Subcutaneous adipose tissue (tissue), 4 donors: ENCODE measurements around the gene TCP11. TPM values are rescaled to one million over a fixed set of nuclear protein-coding genes. Genes with fewer than 3 reads are reported as not detected.

ENCODE experiments used
- total RNA-seq, 4 donors: library from RNA; depleted of rRNA; stranded (reverse); fragments of >200 nt; gene quantifications; one replicate each; pipeline ENCODE4 v1.1.0, GENCODE V29; 2016
- TF ChIP-seq, protein P1 (sequence below): fragments of 450-650 bp; IDR thresholded peaks from one replicate; pipeline ENCODE4 v1.5.1; 2016; ENCODE audit warnings: low read depth, mild to moderate bottlenecking, control low read depth, antibody characterized with exemption, moderate library complexity

The TCP11 gene
- total RNA-seq, 4 donors from 2014 or later: not detected

DNA sequence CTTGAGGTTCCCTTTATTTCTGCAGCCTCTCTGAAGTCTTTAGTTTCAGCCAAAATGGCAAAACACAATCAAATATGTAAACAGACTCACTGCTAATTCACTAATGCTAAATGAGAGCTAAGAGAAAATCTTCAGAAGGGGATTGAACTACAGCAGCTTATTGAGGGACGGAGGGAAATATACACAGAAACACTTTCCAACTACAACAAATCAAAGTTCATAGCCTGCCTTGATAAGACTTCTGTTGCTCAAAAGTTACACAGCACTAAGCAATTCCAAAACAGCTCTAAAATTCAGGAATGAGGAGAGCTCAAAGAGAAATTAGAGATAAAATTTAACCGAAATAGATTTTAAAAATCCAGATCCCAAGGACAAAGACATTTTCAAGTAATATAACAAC, 1.7 kb downstream of the TCP11 start:
- TF ChIP-seq, protein P1, sequence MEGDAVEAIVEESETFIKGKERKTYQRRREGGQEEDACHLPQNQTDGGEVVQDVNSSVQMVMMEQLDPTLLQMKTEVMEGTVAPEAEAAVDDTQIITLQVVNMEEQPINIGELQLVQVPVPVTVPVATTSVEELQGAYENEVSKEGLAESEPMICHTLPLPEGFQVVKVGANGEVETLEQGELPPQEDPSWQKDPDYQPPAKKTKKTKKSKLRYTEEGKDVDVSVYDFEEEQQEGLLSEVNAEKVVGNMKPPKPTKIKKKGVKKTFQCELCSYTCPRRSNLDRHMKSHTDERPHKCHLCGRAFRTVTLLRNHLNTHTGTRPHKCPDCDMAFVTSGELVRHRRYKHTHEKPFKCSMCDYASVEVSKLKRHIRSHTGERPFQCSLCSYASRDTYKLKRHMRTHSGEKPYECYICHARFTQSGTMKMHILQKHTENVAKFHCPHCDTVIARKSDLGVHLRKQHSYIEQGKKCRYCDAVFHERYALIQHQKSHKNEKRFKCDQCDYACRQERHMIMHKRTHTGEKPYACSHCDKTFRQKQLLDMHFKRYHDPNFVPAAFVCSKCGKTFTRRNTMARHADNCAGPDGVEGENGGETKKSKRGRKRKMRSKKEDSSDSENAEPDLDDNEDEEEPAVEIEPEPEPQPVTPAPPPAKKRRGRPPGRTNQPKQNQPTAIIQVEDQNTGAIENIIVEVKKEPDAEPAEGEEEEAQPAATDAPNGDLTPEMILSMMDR: no peak

DNA sequence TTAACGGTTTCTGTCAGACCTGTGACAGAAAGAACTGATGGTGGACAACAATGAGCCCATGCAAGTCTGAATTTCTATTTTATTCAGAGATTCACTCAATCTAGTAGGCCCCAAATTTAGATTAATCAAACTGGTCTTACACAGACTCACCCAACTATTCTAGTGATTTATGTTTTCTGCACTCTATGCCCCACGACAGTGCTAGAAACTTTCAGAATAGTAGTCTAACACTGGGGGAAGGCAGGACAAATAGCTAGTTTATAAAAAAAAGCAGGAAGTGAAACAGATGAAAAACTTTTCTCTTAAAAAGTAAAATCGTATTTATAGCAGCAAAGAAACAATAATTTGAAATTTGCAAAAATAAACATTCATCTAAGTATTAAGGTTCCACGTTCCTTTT, 5.0 kb downstream of the TCP11 start:
- TF ChIP-seq, protein P1: no peak

DNA sequence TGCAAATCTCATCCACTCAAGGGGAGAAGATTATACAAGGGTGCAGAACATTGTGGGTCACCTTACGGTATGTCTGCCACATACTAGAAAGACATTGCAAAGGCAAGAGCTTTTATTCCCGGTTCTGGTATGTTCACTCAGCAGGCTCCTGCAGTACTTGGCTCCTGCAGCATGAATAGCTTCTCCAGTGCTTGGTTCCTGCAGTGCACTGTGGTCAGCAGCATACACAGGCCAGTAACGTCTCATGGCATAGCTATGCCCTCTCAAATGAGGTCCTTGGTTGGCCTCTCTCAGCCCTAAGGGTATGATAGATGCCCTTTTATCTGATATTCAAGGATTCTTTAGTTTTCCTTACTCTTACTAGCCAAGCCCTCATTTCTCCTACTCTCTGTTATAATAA, 12.6 kb downstream of the TCP11 start:
- TF ChIP-seq, protein P1: no peak

DNA sequence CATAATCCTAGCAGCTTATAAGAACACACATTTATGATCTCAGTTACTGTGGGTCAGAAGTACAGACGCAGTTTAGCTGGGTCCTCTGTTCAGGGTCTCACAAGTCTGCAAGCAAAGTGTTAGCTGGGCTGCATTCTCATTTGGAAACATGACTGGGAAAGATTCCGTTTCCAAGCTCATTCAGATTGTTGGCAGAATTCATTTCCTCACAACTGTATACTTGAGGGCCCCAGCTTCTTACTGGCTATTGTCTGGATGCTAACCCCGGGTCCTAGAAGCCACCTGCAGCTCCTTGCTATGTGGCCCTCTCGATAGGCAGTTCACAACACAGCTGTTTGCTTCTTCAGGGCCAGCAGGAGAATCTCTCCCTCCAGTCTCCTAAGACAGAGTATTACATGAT, 13.1 kb downstream of the TCP11 start:
- TF ChIP-seq, protein P1: no peak

DNA sequence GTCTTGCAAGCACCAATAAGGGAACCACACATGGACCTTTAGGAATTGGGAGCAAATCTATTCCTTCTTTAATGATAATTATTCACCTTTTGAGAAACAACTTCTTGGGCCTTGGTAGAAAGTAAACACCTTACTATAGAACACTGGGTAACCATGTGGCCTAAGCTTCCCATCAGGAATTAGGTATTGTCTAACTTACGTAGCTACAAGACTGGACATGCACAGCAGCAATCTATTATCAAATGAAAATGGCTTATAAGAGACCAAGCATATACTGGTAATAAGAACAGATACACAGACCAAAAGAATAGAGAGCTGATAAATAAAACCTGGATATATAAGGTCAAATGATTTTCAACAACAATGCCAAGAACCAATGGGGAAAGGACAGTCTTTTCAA, 16.8 kb downstream of the TCP11 start:
- TF ChIP-seq, protein P1: no peak

DNA sequence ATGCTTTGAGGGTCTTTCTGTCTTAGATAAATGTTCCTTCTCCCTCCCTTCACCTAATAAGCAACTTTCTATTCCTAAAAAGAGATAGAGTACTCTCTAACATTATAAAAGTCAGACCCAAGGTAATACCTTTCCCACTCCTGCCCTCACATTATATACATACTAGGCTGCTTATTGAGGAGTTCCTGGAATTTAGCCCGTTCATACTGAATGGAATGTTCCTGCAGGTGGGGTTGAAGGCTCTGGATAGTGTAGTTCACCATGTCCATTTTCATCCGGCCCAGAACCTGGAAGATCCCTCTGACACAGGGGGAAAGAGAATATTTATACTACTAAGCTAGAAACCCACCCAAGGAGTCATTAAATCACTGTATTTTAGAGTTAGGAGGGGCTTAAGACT, 20.4 kb downstream of the TCP11 start:
- TF ChIP-seq, protein P1: no peak

DNA sequence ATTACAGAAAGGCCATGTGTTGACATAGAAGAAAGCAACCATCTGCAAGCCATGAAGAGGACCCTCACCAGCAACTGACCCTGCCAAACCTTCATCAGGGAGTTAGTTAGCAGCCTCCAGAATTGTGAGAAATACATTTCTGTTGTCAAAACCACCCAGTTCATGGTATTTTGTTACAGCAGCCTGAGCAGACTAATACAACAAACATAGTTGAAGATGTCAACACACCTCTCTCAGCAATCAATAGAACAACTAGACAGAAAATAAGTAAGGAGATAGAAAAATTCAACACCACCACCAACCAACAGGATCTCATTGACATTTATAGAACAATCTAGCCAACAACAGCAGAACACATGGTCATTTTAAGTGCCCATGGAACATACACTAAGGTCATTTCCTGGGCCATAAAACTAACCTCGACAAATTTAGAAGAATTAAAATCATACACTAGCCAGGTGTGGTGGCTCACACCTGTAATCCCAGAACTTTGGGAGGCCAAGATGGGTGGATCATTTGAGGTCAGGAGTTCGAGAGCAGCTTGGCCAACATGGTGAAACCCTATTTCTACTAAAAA, 32.7 kb downstream of the TCP11 start:
- TF ChIP-seq, protein P1: no peak
